ENCODE data around the gene PHAF1. TPM values are rescaled to one million over a fixed set of nuclear protein-coding genes. Genes with fewer than 3 reads are reported as not detected.

Gene PHAF1
- total and polyA plus RNA-seq, 3 experiments from 2014 or later: 14.7 to 21.2 (median 20.2) TPM

Other genes starting within 250 kb of the PHAF1 start
- 10 to 100 TPM; 20.0 to 25.4 TPM for gene PDP2, start 229.4 kb upstream of the PHAF1 start, total RNA-seq
- gene PDP2, start 229.4 kb upstream of the PHAF1 start, polyA plus RNA-seq: 4.5 TPM
- gene CDH16, start 191.1 kb upstream of the PHAF1 start, total RNA-seq: not detected
- not detected for gene CDH16, start 191.1 kb upstream of the PHAF1 start, polyA plus RNA-seq
- gene RRAD, start 184.4 kb upstream of the PHAF1 start, total RNA-seq: under 1 TPM; 0.60 to 0.88 TPM
- gene RRAD, start 184.4 kb upstream of the PHAF1 start, polyA plus RNA-seq: not detected
- gene CIAO2B, start 175.5 kb upstream of the PHAF1 start, total RNA-seq: 100 to 1,000 TPM; 164 to 176 TPM
- gene CIAO2B, start 175.5 kb upstream of the PHAF1 start, polyA plus RNA-seq: 132 TPM
- gene CES2, start 174.4 kb upstream of the PHAF1 start, total RNA-seq: 10 to 100 TPM; 23.5 to 23.8 TPM
- gene CES2, start 174.4 kb upstream of the PHAF1 start, polyA plus RNA-seq: 26.6 TPM
- under 1 TPM; 0.16 to 0.24 TPM for gene CES3, start 148.7 kb upstream of the PHAF1 start, total RNA-seq
- not detected for gene CES3, start 148.7 kb upstream of the PHAF1 start, polyA plus RNA-seq
- 1 to 10 TPM; 4.2 to 5.1 TPM for gene CES4A, start 121.4 kb upstream of the PHAF1 start, total RNA-seq
- gene CES4A, start 121.4 kb upstream of the PHAF1 start, polyA plus RNA-seq: 1.7 TPM
- gene CBFB, start 80.8 kb upstream of the PHAF1 start, total RNA-seq: 100 to 1,000 TPM; 132 to 141 TPM
- 100 TPM for gene CBFB, start 80.8 kb upstream of the PHAF1 start, polyA plus RNA-seq
- 1 to 10 TPM; 2.4 to 2.7 TPM for gene B3GNT9, start 41.1 kb downstream of the PHAF1 start, total RNA-seq
- 5.0 TPM for gene B3GNT9, start 41.1 kb downstream of the PHAF1 start, polyA plus RNA-seq
- 10 to 100 TPM; 23.8 to 28.7 TPM for gene TRADD, start 50.0 kb downstream of the PHAF1 start, total RNA-seq
- gene TRADD, start 50.0 kb downstream of the PHAF1 start, polyA plus RNA-seq: 141 TPM
- gene FBXL8, start 50.0 kb downstream of the PHAF1 start, total RNA-seq: 10 to 100 TPM; 10.5 to 14.3 TPM
- gene FBXL8, start 50.0 kb downstream of the PHAF1 start, polyA plus RNA-seq: 11.6 TPM
- 10 to 100 TPM; 11.6 to 13.3 TPM for gene HSF4, start 54.8 kb downstream of the PHAF1 start, total RNA-seq
- not detected for gene HSF4, start 54.8 kb downstream of the PHAF1 start, polyA plus RNA-seq
- gene NOL3, start 60.6 kb downstream of the PHAF1 start, total RNA-seq: 1 to 10 TPM; 2.1 to 2.3 TPM
- gene NOL3, start 60.6 kb downstream of the PHAF1 start, polyA plus RNA-seq: 0.91 TPM
- gene MATCAP1, start 74.0 kb downstream of the PHAF1 start, total RNA-seq: 10 to 100 TPM; 15.3 to 15.6 TPM
- 0.68 TPM for gene MATCAP1, start 74.0 kb downstream of the PHAF1 start, polyA plus RNA-seq
- not detected for gene EXOC3L1, start 80.2 kb downstream of the PHAF1 start, total RNA-seq
- not detected for gene EXOC3L1, start 80.2 kb downstream of the PHAF1 start, polyA plus RNA-seq
- gene E2F4, start 82.2 kb downstream of the PHAF1 start, total RNA-seq: 100 to 1,000 TPM; 137 to 139 TPM
- 86.0 TPM for gene E2F4, start 82.2 kb downstream of the PHAF1 start, polyA plus RNA-seq
- gene ELMO3, start 89.2 kb downstream of the PHAF1 start, total RNA-seq: 1 to 10 TPM; 5.0 to 5.3 TPM
- not detected for gene ELMO3, start 89.2 kb downstream of the PHAF1 start, polyA plus RNA-seq
- 10 to 100 TPM; 58.4 to 69.5 TPM for gene TMEM208, start 117.2 kb downstream of the PHAF1 start, total RNA-seq
- gene TMEM208, start 117.2 kb downstream of the PHAF1 start, polyA plus RNA-seq: 83.7 TPM
- 100 to 1,000 TPM; 111 to 117 TPM for gene FHOD1, start 137.5 kb downstream of the PHAF1 start, total RNA-seq
- gene FHOD1, start 137.5 kb downstream of the PHAF1 start, polyA plus RNA-seq: 5.5 TPM
- gene SLC9A5, start 139.0 kb downstream of the PHAF1 start, total RNA-seq: 1 to 10 TPM; 5.2 TPM
- gene SLC9A5, start 139.0 kb downstream of the PHAF1 start, polyA plus RNA-seq: not detected
- 10 to 100 TPM; 25.3 to 29.3 TPM for gene PLEKHG4, start 169.6 kb downstream of the PHAF1 start, total RNA-seq
- gene PLEKHG4, start 169.6 kb downstream of the PHAF1 start, polyA plus RNA-seq: 1.6 TPM
- 1 to 10 TPM in 1 of 2 experiments, under 1 TPM in 1; 0.71 to 1.4 TPM for gene KCTD19, start 216.8 kb downstream of the PHAF1 start, total RNA-seq
- not detected for gene KCTD19, start 216.8 kb downstream of the PHAF1 start, polyA plus RNA-seq
- gene LRRC36, start 216.9 kb downstream of the PHAF1 start, total RNA-seq: under 1 TPM; 0.28 to 0.31 TPM
- not detected for gene LRRC36, start 216.9 kb downstream of the PHAF1 start, polyA plus RNA-seq